H9 (cell line): ENCODE data around the gene LRRC7. TPM values are rescaled to one million over a fixed set of nuclear protein-coding genes. Genes with fewer than 3 reads are reported as not detected.

ENCODE experiments used
- DNase-seq: peaks from one replicate; pipeline ENCODE4 v3.0.0-alpha.2; 2017
- H2AFZ ChIP-seq: one replicate; pipeline ENCODE4 v1.6.1; 2013; ENCODE audit warnings: mild to moderate bottlenecking, low read length, control low read depth, moderate library complexity
- H2AK5ac ChIP-seq: 2 replicates; pipeline ENCODE4 v1.6.1; 2013; ENCODE audit warnings: low read length, control low read depth, mixed read lengths; ENCODE audit not compliant: insufficient read length
- H2BK120ac ChIP-seq: one replicate; pipeline ENCODE4 v1.6.1; 2013; ENCODE audit warnings: low read depth, mild to moderate bottlenecking, low read length, control low read depth, inconsistent platforms; ENCODE audit not compliant: poor library complexity, severe bottlenecking
- H2BK12ac ChIP-seq: 2 replicates; pipeline ENCODE4 v1.6.1; 2013; ENCODE audit warnings: low read length, control low read depth, mixed read lengths, low read depth; ENCODE audit not compliant: insufficient read length
- H2BK15ac ChIP-seq: 2 replicates; pipeline ENCODE4 v1.6.1; 2013; ENCODE audit warnings: low read depth, low read length, control low read depth
- H2BK20ac ChIP-seq: one replicate; pipeline ENCODE4 v1.6.1; 2013; ENCODE audit warnings: low read depth, mild to moderate bottlenecking, low read length, control low read depth, inconsistent platforms; ENCODE audit not compliant: poor library complexity, severe bottlenecking
- H2BK5ac ChIP-seq: 2 replicates; pipeline ENCODE4 v1.6.1; 2013; ENCODE audit warnings: low read length, control low read depth, mixed read lengths; ENCODE audit not compliant: insufficient read length
- H3K14ac ChIP-seq: 2 replicates; pipeline ENCODE4 v1.6.1; 2013; ENCODE audit warnings: low read length, control low read depth; ENCODE audit not compliant: insufficient read depth
- H3K18ac ChIP-seq: 2 replicates; pipeline ENCODE4 v1.6.1; 2013; ENCODE audit warnings: low read depth, mild to moderate bottlenecking, mixed read lengths, low read length, control low read depth; ENCODE audit not compliant: insufficient read length
- H3K23ac ChIP-seq: 2 replicates; pipeline ENCODE4 v1.6.1; 2013; ENCODE audit warnings: low read length, control low read depth, mixed read lengths, low read depth; ENCODE audit not compliant: insufficient read length
- H3K23me2 ChIP-seq: 2 replicates; pipeline ENCODE4 v1.6.1; 2013; ENCODE audit warnings: low read depth, mild to moderate bottlenecking, mixed read lengths, low read length, control low read depth; ENCODE audit not compliant: insufficient read length, poor library complexity, severe bottlenecking
- H3K27ac ChIP-seq: 2 replicates; pipeline ENCODE4 v1.5.1; 2013; ENCODE audit warnings: low read length, control low read depth, mixed read lengths, low read depth; ENCODE audit not compliant: insufficient read length
- H3K27me3 ChIP-seq: 2 replicates; pipeline ENCODE4 v1.6.1; 2013; ENCODE audit warnings: low read length, control low read depth, inconsistent platforms; ENCODE audit not compliant: insufficient read depth
- H3K4ac ChIP-seq: 2 replicates; pipeline ENCODE4 v1.6.1; 2013; ENCODE audit warnings: low read depth, mild to moderate bottlenecking, control low read depth, inconsistent platforms, low read length, moderate library complexity
- H3K4me1 ChIP-seq: 2 replicates; pipeline ENCODE4 v1.6.1; 2013; ENCODE audit warnings: low read length, control low read depth, inconsistent platforms; ENCODE audit not compliant: insufficient read depth
- H3K4me2 ChIP-seq: 2 replicates; pipeline ENCODE4 v1.6.1; 2013; ENCODE audit warnings: low read length, control low read depth, mixed read lengths; ENCODE audit not compliant: insufficient read length, insufficient read depth
- H3K56ac ChIP-seq: 2 replicates; pipeline ENCODE4 v1.6.1; 2013; ENCODE audit warnings: low read depth, mild to moderate bottlenecking, mixed read lengths, low read length, control low read depth; ENCODE audit not compliant: insufficient read length
- H3K79me1 ChIP-seq: 2 replicates; pipeline ENCODE4 v1.6.1; 2013; ENCODE audit warnings: low read depth, mild to moderate bottlenecking, moderate library complexity, low read length, control low read depth, inconsistent platforms; ENCODE audit not compliant: insufficient read depth, poor library complexity, severe bottlenecking
- H3K79me2 ChIP-seq: 2 replicates; pipeline ENCODE4 v1.6.1; 2013; ENCODE audit warnings: low read length, control low read depth, inconsistent platforms; ENCODE audit not compliant: insufficient read depth
- H3K9ac ChIP-seq: 2 replicates; pipeline ENCODE4 v1.6.1; 2013; ENCODE audit warnings: low read length, control low read depth, mixed read lengths; ENCODE audit not compliant: insufficient read length; ENCODE audit errors: extremely low read depth
- H3K9me3 ChIP-seq: one replicate; pipeline ENCODE4 v1.6.1; 2013; ENCODE audit warnings: low read depth, low read length, inconsistent platforms; ENCODE audit not compliant: control insufficient read depth
- H3T11ph ChIP-seq: one replicate; pipeline ENCODE4 v1.6.1; 2013; ENCODE audit warnings: mild to moderate bottlenecking, low read length, control low read depth, inconsistent platforms
- H4K20me1 ChIP-seq: one replicate; pipeline ENCODE4 v1.6.1; 2013; ENCODE audit not compliant: control insufficient read depth, insufficient read length, insufficient read depth
- H4K5ac ChIP-seq: 2 replicates; pipeline ENCODE4 v1.6.1; 2013; ENCODE audit warnings: low read depth, mild to moderate bottlenecking, mixed read lengths, low read length, control low read depth; ENCODE audit not compliant: insufficient read length
- H4K8ac ChIP-seq: replicated peaks from 2 replicates; pipeline ENCODE4 v1.6.1; 2013; ENCODE audit warnings: low read length, control low read depth, mixed read lengths, low read depth; ENCODE audit not compliant: insufficient read length
- H4K91ac ChIP-seq: 2 replicates; pipeline ENCODE4 v1.6.1; 2013; ENCODE audit warnings: low read depth, mild to moderate bottlenecking, moderate library complexity, mixed read lengths, low read length, control low read depth; ENCODE audit not compliant: insufficient read length
- H3K27ac Mint-ChIP-seq, 3 experiments: 2 replicates in 2 of 3; 3 replicates in 1 of 3; pipeline ENCODE4 v1.8.0; 2020 to 2021; ENCODE audit warnings: mixed read lengths in 3 of 3, mild to moderate bottlenecking in 1 of 3, moderate library complexity in 1 of 3
- H3K27me3 Mint-ChIP-seq: 2 replicates; pipeline ENCODE4 v1.8.0; 2021; ENCODE audit warnings: low read depth, mild to moderate bottlenecking, moderate library complexity, mixed read lengths
- H3K36me3 Mint-ChIP-seq, 3 experiments: 2 replicates in 2 of 3; 3 replicates in 1 of 3; pipeline ENCODE4 v1.8.0; 2020 to 2021; ENCODE audit warnings: low read depth in 3 of 3, mixed read lengths in 3 of 3; ENCODE audit not compliant: insufficient read depth in 1 of 3
- H3K4me1 Mint-ChIP-seq, 2 experiments: 2 replicates each; pipeline ENCODE4 v1.8.0; 2020; ENCODE audit warnings: mixed read lengths in 2 of 2
- H3K4me3 Mint-ChIP-seq, 2 experiments: 2 replicates in 1 of 2; 3 replicates in 1 of 2; pipeline ENCODE4 v1.8.0; 2020 to 2021; ENCODE audit warnings: mild to moderate bottlenecking in 2 of 2, mixed read lengths in 2 of 2, moderate library complexity in 1 of 2
- H3K9me3 Mint-ChIP-seq, 2 experiments: 2 replicates in 1 of 2; 3 replicates in 1 of 2; pipeline ENCODE4 v1.8.0; 2020; ENCODE audit warnings: mild to moderate bottlenecking in 2 of 2, mixed read lengths in 2 of 2, moderate library complexity in 1 of 2
- CTCF ChIP-seq: fragments of 200-600 bp; sonication (generic); conservative IDR thresholded peaks from 3 replicates; pipeline ENCODE4 v1.8.0; 2021; ENCODE audit warnings: antibody characterized with exemption, mild to moderate bottlenecking
- WGBS: extraction: QIAGEN DNeasy Blood & Tissue Kit; methylation state at CpG from one replicate; pipeline ENCODE4 v1.1.7; 2013; ENCODE audit warnings: missing lambda C conversion rate, low lambda C conversion rate, mixed read lengths; ENCODE audit not compliant: insufficient read length; ENCODE audit errors: extremely low coverage; 5-methylcytosine and 5-hydroxymethylcytosine counted together
- total RNA-seq: library from RNA; stranded (reverse); gene quantifications from 2 replicates; pipeline ENCODE4 v1.2.1, GENCODE V29; 2021

The LRRC7 gene
- total RNA-seq, 1 experiment from 2014 or later: not detected

GRCh38 chr1:70008660-70009059 lies 440.9 kb downstream of the LRRC7 start:
- WGBS: no CpG with 5 or more reads among the region's 2 CpGs
- H3K14ac ChIP-seq: no peak overlapping the region
- no peak overlapping the region for H3K4me3 Mint-ChIP-seq

More at GRCh38 chr1:70008660-70009059, 440.9 kb downstream of the LRRC7 start:
- no peak overlapping the region for H3K27ac ChIP-seq
- no peak overlapping the region for H3K18ac ChIP-seq
- no peak overlapping the region for H2AK5ac ChIP-seq
- H3K79me1 ChIP-seq: no peaks in the 10 kb centered on the region
- Mint-ChIP-seq H3K36me3 (no peaks in the 10 kb centered on the region), H3K9me3 (no peaks in the 10 kb centered on the region), H3K4me1 (peaks cover 4% of the 10 kb centered on the region in 2 experiments; a peak in 3 of 4 replicates), H3K27me3 (no peaks in the 10 kb centered on the region), H3K27ac (no peak overlapping the region)
- no peak overlapping the region for H4K8ac ChIP-seq
- no peak overlapping the region for H4K5ac ChIP-seq
- no peak overlapping the region for H2BK120ac ChIP-seq
- no peak overlapping the region for H3T11ph ChIP-seq
- H3K4me2 ChIP-seq: no peak overlapping the region
- no peaks in the 10 kb centered on the region for H3K79me2 ChIP-seq
- H2BK5ac ChIP-seq: no peak overlapping the region
- H3K23me2 ChIP-seq: no peaks in the 10 kb centered on the region
- H4K91ac ChIP-seq: no peak overlapping the region
- H3K56ac ChIP-seq: no peak overlapping the region
- H2BK20ac ChIP-seq: no peak overlapping the region
- no peaks in the 10 kb centered on the region for H3K9me3 ChIP-seq
- H3K4me1 ChIP-seq: no peaks in the 10 kb centered on the region
- no peak for DNase-seq
- H3K27me3 ChIP-seq: no peaks in the 10 kb centered on the region
- no peak overlapping the region for H2AFZ ChIP-seq
- H2BK12ac ChIP-seq: no peak overlapping the region
- no peaks in the 10 kb centered on the region for H4K20me1 ChIP-seq
- H3K4ac ChIP-seq: no peak overlapping the region
- no peak overlapping the region for H2BK15ac ChIP-seq
- no peak for TF ChIP-seq CTCF
- H3K9ac ChIP-seq: no peak overlapping the region
- H3K23ac ChIP-seq: no peak overlapping the region
